Measurements from ENCODE around the gene TRAT1. TPM values are rescaled to one million over a fixed set of nuclear protein-coding genes. Genes with fewer than 3 reads are reported as not detected.

The TRAT1 gene
- total RNA-seq: 0.82 TPM

GRCh38 chr3:108822123-108822897 is at the start of gene TRAT1:
Gene TRAT1 (plus strand): TSS chr3:108822786. CDS start chr3:108822928, 142 bp downstream.

Other genes starting within 250 kb of the TRAT1 start
- gene CIP2A, start 233.3 kb upstream of the TRAT1 start, total RNA-seq: 18.5 TPM
- gene DZIP3, start 233.1 kb upstream of the TRAT1 start, total RNA-seq: 51.1 TPM
- not detected for gene RETNLB, start 65.4 kb upstream of the TRAT1 start, total RNA-seq
- 14.0 TPM for gene GUCA1C, start 131.1 kb downstream of the TRAT1 start, total RNA-seq